HEK293 (cell line): ENCODE measurements around the gene SLC6A3.

ENCODE experiments used
- CTCF ChIA-PET: fragments of 350-600 bp; formaldehyde crosslinking; extraction: SDS; loops from one replicate; lab custom pipeline; 2021; ENCODE audit warnings: antibody characterized with exemption; lab: Yijun Ruan, JAX
- POLR2A ChIA-PET: fragments of 300-600 bp; formaldehyde crosslinking; extraction: SDS; loops from one replicate; lab custom pipeline; 2020; ENCODE audit warnings: antibody characterized with exemption, inconsistent platforms; lab: Yijun Ruan, JAX
- H3K27ac ChIP-seq: fragments of 200-500 bp; sonication (Bioruptor generic); 2 replicates; pipeline ENCODE4 v1.5.1; 2014; ENCODE audit warnings: low read depth, low read length, control low read depth, inconsistent platforms; ENCODE audit errors: extremely low read depth
- H3K36me3 ChIP-seq, 2 experiments: fragments of 200-500 bp in 1 of 2; sonication (Bioruptor generic) in 1 of 2; 1 replicate in 1 of 2; 2 replicates in 1 of 2; pipeline ENCODE4 v1.5.1; 2014 to 2017; ENCODE audit warnings: inconsistent platforms in 2 of 2, low read length in 2 of 2; ENCODE audit not compliant: control insufficient read depth in 2 of 2, insufficient read depth in 1 of 2
- H3K4me1 ChIP-seq: fragments of 200-500 bp; sonication (Bioruptor generic); 2 replicates; pipeline ENCODE4 v1.5.1; 2014; ENCODE audit warnings: mild to moderate bottlenecking, low read length, inconsistent platforms; ENCODE audit not compliant: control insufficient read depth, insufficient read depth
- H3K4me3 ChIP-seq: 2 replicates; pipeline ENCODE4 v1.5.1; 2011; ENCODE audit warnings: low read depth, mild to moderate bottlenecking, control low read depth, low read length, moderate library complexity
- H3K9me3 ChIP-seq: fragments of 200-500 bp; sonication (Bioruptor generic); 2 replicates; pipeline ENCODE4 v1.5.1; 2014; ENCODE audit warnings: low read depth, low read length, inconsistent platforms; ENCODE audit not compliant: control insufficient read depth, insufficient read depth
- PATZ1 ChIP-seq: fragments of 450-650 bp; formaldehyde crosslinking; IDR thresholded peaks from 2 replicates; pipeline ENCODE4 v1.5.1; 2016; ENCODE audit warnings: missing biosample characterization, missing genetic modification characterization
- PRDM1 ChIP-seq: fragments of 450-650 bp; formaldehyde crosslinking; IDR thresholded peaks from 2 replicates; pipeline ENCODE4; 2016; ENCODE audit warnings: missing biosample characterization, missing genetic modification characterization
- RBAK ChIP-seq: fragments of 450-650 bp; formaldehyde crosslinking; IDR thresholded peaks from 2 replicates; pipeline ENCODE4 v1.5.1; 2016; ENCODE audit warnings: missing biosample characterization, missing genetic modification characterization
- REPIN1 ChIP-seq: fragments of 450-650 bp; formaldehyde crosslinking; IDR thresholded peaks from 2 replicates; pipeline ENCODE4 v1.5.1; 2017; ENCODE audit warnings: missing biosample characterization, missing genetic modification characterization, low read depth
- SP7 ChIP-seq: fragments of 450-650 bp; formaldehyde crosslinking; IDR thresholded peaks from 2 replicates; pipeline ENCODE4 v1.5.1; 2016; ENCODE audit warnings: missing biosample characterization, missing genetic modification characterization
- ZBTB11 ChIP-seq: fragments of 450-650 bp; formaldehyde crosslinking; conservative IDR thresholded peaks from 2 replicates; pipeline ENCODE4 v1.5.1; 2016; ENCODE audit warnings: low read depth, missing biosample characterization, missing genetic modification characterization
- ZBTB26 ChIP-seq: fragments of 450-650 bp; formaldehyde crosslinking; optimal IDR thresholded peaks from 2 replicates; pipeline ENCODE3; 2016; ENCODE audit warnings: missing biosample characterization, mild to moderate bottlenecking, missing genetic modification characterization
- ZFP69B ChIP-seq: fragments of 450-650 bp; formaldehyde crosslinking; IDR thresholded peaks from 2 replicates; pipeline ENCODE4 v1.5.1; 2016; ENCODE audit warnings: missing biosample characterization, missing genetic modification characterization
- ZNF146 ChIP-seq: fragments of 450-650 bp; formaldehyde crosslinking; IDR thresholded peaks from 2 replicates; pipeline ENCODE4 v1.5.1; 2016; ENCODE audit warnings: missing biosample characterization, missing genetic modification characterization
- ZNF175 ChIP-seq: fragments of 450-650 bp; formaldehyde crosslinking; IDR thresholded peaks from 2 replicates; pipeline ENCODE4 v1.5.1; 2016; ENCODE audit warnings: missing biosample characterization, missing genetic modification characterization
- ZNF426 ChIP-seq: fragments of 450-650 bp; formaldehyde crosslinking; IDR thresholded peaks from 2 replicates; pipeline ENCODE4 v1.5.1; 2017; ENCODE audit warnings: missing biosample characterization, missing genetic modification characterization, mild to moderate bottlenecking, inconsistent platforms, moderate library complexity
- ZNF449 ChIP-seq: fragments of 450-650 bp; formaldehyde crosslinking; IDR thresholded peaks from 2 replicates; pipeline ENCODE4 v1.5.1; 2017; ENCODE audit warnings: missing biosample characterization, mild to moderate bottlenecking, missing genetic modification characterization, moderate library complexity
- ZNF639 ChIP-seq: fragments of 450-650 bp; formaldehyde crosslinking; IDR thresholded peaks from 2 replicates; pipeline ENCODE4 v1.5.1; 2016; ENCODE audit warnings: missing biosample characterization, missing genetic modification characterization
- ZNF785 ChIP-seq: fragments of 450-650 bp; formaldehyde crosslinking; IDR thresholded peaks from 2 replicates; pipeline ENCODE4 v1.5.1; 2016; ENCODE audit warnings: missing biosample characterization, missing genetic modification characterization
- ZSCAN30 ChIP-seq: fragments of 450-650 bp; IDR thresholded peaks from 2 replicates; pipeline ENCODE4 v1.5.1; 2018; ENCODE audit warnings: missing biosample characterization, mild to moderate bottlenecking, missing genetic modification characterization, moderate library complexity
- TF ChIP-seq, protein P1 (sequence below): fragments of 450-650 bp; formaldehyde crosslinking; conservative IDR thresholded peaks from 2 replicates; pipeline ENCODE4 v1.5.1; 2016; ENCODE audit warnings: low read depth, missing biosample characterization, missing genetic modification characterization
- TF ChIP-seq, protein P2 (sequence below): fragments of 450-650 bp; formaldehyde crosslinking; IDR thresholded peaks from 2 replicates; pipeline ENCODE4 v1.5.1; 2017; ENCODE audit warnings: missing biosample characterization, missing genetic modification characterization
- TF ChIP-seq, protein P3 (sequence below): fragments of 450-650 bp; formaldehyde crosslinking; IDR thresholded peaks from 2 replicates; pipeline ENCODE4 v1.5.1; 2016; ENCODE audit warnings: missing biosample characterization, missing genetic modification characterization

SLC6A3 gene

GRCh38 chr5:1378866-1379659 lies 66.2 kb downstream of the SLC6A3 start:
- Histone ChIP-seq H3K4me3 (no peak overlapping the region), H3K36me3 (no peaks in the 10 kb centered on the region), H3K4me1 (peaks cover 2% of the 10 kb centered on the region; the same call in 1 of the 2 replicates), H3K9me3 (no peaks in the 10 kb centered on the region), H3K27ac (no peak overlapping the region)
- CTCF ChIA-PET, result interaction anchor here (0.6 to 3.5 kb wide), 19 partner anchors 7 to 265 kb away, joined by 3 to 22 read pairs (median 6); no protein-coding TSS in a partner anchor
- no peak for TF ChIP-seq PRDM1 (tag by site-specific recombination)
- TF ChIP-seq ZNF146, result no peak
- TF ChIP-seq ZBTB26 (tag by site-specific recombination), result no peak
- TF ChIP-seq, protein P1, sequence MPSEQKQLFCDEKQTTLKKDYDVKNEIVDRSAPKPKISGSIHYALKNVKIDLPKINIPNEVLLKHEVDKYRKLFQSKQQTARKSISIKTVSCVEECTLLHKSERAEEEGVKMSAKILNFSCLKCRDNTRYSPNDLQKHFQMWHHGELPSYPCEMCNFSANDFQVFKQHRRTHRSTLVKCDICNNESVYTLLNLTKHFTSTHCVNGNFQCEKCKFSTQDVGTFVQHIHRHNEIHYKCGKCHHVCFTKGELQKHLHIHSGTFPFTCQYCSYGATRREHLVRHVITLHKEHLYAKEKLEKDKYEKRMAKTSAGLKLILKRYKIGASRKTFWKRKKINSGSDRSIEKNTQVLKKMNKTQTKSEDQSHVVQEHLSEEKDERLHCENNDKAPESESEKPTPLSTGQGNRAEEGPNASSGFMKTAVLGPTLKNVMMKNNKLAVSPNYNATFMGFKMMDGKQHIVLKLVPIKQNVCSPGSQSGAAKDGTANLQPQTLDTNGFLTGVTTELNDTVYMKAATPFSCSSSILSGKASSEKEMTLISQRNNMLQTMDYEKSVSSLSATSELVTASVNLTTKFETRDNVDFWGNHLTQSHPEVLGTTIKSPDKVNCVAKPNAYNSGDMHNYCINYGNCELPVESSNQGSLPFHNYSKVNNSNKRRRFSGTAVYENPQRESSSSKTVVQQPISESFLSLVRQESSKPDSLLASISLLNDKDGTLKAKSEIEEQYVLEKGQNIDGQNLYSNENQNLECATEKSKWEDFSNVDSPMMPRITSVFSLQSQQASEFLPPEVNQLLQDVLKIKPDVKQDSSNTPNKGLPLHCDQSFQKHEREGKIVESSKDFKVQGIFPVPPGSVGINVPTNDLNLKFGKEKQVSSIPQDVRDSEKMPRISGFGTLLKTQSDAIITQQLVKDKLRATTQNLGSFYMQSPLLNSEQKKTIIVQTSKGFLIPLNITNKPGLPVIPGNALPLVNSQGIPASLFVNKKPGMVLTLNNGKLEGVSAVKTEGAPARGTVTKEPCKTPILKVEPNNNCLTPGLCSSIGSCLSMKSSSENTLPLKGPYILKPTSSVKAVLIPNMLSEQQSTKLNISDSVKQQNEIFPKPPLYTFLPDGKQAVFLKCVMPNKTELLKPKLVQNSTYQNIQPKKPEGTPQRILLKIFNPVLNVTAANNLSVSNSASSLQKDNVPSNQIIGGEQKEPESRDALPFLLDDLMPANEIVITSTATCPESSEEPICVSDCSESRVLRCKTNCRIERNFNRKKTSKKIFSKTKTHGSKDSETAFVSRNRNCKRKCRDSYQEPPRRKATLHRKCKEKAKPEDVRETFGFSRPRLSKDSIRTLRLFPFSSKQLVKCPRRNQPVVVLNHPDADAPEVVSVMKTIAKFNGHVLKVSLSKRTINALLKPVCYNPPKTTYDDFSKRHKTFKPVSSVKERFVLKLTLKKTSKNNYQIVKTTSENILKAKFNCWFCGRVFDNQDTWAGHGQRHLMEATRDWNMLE (tag by site-specific recombination), result no peak
- no peak for TF ChIP-seq ZNF449 (tag by site-specific recombination)
- no peak for TF ChIP-seq PATZ1
- TF ChIP-seq ZNF426 (tag by site-specific recombination), result no peak
- TF ChIP-seq RBAK (tag by site-specific recombination), result no peak
- no peak for TF ChIP-seq ZBTB11 (tag by site-specific recombination)
- TF ChIP-seq, protein P2, sequence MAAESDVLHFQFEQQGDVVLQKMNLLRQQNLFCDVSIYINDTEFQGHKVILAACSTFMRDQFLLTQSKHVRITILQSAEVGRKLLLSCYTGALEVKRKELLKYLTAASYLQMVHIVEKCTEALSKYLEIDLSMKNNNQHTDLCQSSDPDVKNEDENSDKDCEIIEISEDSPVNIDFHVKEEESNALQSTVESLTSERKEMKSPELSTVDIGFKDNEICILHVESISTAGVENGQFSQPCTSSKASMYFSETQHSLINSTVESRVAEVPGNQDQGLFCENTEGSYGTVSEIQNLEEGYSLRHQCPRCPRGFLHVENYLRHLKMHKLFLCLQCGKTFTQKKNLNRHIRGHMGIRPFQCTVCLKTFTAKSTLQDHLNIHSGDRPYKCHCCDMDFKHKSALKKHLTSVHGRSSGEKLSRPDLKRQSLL (tag by site-specific recombination), result no peak
- TF ChIP-seq REPIN1 (tag by site-specific recombination), result no peak
- no peak for TF ChIP-seq SP7
- TF ChIP-seq ZSCAN30 (tag by site-specific recombination), result no peak
- no peak for TF ChIP-seq ZNF175 (tag by site-specific recombination)
- TF ChIP-seq ZNF639 (tag by site-specific recombination), result no peak
- TF ChIP-seq ZNF785 (tag by site-specific recombination), result no peak
- TF ChIP-seq, protein P3, sequence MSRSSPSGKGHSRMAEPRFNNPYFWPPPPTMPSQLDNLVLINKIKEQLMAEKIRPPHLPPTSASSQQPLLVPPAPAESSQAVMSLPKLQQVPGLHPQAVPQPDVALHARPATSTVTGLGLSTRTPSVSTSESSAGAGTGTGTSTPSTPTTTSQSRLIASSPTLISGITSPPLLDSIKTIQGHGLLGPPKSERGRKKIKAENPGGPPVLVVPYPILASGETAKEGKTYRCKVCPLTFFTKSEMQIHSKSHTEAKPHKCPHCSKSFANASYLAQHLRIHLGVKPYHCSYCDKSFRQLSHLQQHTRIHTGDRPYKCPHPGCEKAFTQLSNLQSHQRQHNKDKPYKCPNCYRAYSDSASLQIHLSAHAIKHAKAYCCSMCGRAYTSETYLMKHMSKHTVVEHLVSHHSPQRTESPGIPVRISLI (tag by site-specific recombination), result no peak
- TF ChIP-seq ZFP69B (tag by site-specific recombination), result no peak
- POLR2A ChIA-PET, result no interaction called here
